GM12891 (cell line): ENCODE measurements around the gene CXCR6.

ENCODE experiments used
- DNase-seq: peaks from one replicate; pipeline ENCODE4 v3.0.0; 2011; ENCODE audit warnings: low spot score; ENCODE audit not compliant: insufficient read length
- FAIRE-seq: peaks from 2 replicates; lab custom pipeline; 2011; peaks lifted over from hg19 to GRCh38; lab: Jason Lieb, UNC
- PAX5 ChIP-seq: IDR thresholded peaks from 2 replicates; pipeline ENCODE4 v1.6.1; 2011; ENCODE audit warnings: low read length, moderate library complexity, mild to moderate bottlenecking; ENCODE audit not compliant: insufficient read depth, severe bottlenecking
- POLR2A ChIP-seq: IDR thresholded peaks from 2 replicates; pipeline ENCODE4 v1.6.1; 2011; ENCODE audit warnings: low read depth, low read length, control low read depth
- POLR2AphosphoS5 ChIP-seq: IDR thresholded peaks from 2 replicates; pipeline ENCODE4 v1.6.1; 2011; ENCODE audit warnings: low read depth, low read length, control low read depth
- POU2F2 ChIP-seq: IDR thresholded peaks from 2 replicates; pipeline ENCODE4 v1.6.1; 2011; ENCODE audit warnings: low read depth, mild to moderate bottlenecking, control low read depth, low read length, moderate library complexity
- SPI1 ChIP-seq: IDR thresholded peaks from 2 replicates; pipeline ENCODE4 v1.6.1; 2011; ENCODE audit warnings: low read depth, low read length, control low read depth
- TAF1 ChIP-seq: IDR thresholded peaks from 2 replicates; pipeline ENCODE4 v1.6.1; 2011; ENCODE audit warnings: low read depth, low read length, control low read depth

CXCR6 gene

DNA sequence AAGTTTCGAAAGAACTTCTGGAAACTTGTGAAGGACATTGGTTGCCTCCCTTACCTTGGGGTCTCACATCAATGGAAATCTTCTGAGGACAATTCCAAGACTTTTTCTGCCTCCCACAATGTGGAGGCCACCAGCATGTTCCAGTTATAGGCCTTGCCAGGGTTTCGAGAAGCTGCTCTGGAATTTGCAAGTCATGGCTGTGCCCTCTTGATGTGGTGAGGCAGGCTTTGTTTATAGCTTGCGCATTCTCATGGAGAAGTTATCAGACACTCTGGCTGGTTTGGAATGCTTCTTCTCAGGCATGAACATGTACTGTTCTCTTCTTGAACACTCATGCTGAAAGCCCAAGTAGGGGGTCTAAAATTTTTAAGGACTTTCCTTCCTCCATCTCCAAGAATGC is 4.1 kb downstream of the CXCR6 start:
- no peak for TF ChIP-seq TAF1
- TF ChIP-seq POLR2AphosphoS5 = no peak
- no peak for TF ChIP-seq PAX5
- no peak for TF ChIP-seq POU2F2
- TF ChIP-seq SPI1 = no peak
- no peak for TF ChIP-seq POLR2A
- no peak for FAIRE-seq
- no peak for DNase-seq

DNA sequence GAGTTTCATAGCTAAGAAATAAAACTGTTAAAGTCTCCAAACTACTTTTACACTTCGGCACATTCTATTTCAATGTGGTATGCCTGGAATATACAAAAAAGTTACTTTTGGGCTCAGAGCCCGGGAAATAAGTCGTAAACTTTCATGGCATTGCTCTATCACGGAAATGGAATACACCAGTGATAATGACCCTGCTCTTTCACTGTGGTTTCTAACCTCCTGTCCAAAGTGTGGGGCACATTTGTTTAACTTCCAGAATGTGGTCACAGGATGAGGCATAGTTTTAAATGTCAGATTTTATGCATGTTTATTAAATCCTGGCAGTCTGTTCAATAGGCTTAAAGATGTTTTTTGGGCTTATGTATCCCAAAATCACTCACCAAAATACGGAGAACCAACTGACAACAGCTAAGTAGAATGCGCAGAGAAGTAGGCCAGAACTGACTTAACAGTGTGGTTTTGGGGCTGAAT is 5.1 kb downstream of the CXCR6 start:
- TF ChIP-seq POU2F2 (no peak), POLR2A (no peak), TAF1 (no peak), SPI1 (no peak), POLR2AphosphoS5 (no peak), PAX5 (no peak)
- FAIRE-seq (no peak), DNase-seq (no peak)

DNA sequence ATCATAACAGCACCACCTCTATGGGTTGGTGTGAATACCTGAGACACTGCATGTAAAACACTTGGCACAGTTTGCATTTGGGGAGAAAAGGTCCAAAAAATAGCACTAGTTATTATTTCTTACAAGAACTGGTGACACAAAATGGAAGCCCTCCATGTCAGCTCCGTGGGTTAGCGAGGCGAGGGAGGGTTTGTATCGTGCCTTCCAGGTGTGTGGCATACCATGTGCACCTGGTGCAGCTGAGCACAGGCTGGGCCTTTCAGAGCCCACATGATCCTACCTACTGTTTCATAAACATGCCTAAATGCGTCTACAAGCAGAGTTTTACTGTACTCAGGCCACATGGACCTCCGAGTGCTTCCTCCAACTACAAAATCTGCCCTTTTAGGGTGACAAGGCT is 5.6 kb downstream of the CXCR6 start:
- DNase-seq (no peak), FAIRE-seq (no peak)
- TF ChIP-seq TAF1 = no peak
- TF ChIP-seq POU2F2 = no peak
- TF ChIP-seq POLR2A = no peak
- no peak for TF ChIP-seq PAX5
- no peak for TF ChIP-seq POLR2AphosphoS5
- TF ChIP-seq SPI1 = no peak

DNA sequence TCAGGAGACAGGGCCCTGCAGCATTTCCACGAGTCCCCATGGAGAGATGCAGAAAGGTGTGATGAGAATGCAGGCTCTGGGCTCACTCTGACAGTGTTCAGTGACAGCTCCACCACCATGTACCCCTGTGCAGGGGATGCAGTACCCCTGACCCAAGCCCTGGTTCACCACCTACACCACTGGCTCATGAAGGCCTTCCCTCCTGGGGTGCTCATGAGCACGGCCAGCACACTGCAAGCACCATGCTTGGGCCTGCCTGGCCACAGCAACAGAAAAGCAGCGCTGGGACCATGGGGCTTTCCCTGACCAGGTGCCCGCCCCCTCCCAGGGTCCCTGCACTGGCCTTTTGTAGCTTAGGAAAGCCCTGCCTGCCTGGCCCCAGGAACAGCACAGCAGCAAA is 6.2 kb downstream of the CXCR6 start:
- no peak for FAIRE-seq
- TF ChIP-seq POLR2A = no peak
- no peak for DNase-seq

DNA sequence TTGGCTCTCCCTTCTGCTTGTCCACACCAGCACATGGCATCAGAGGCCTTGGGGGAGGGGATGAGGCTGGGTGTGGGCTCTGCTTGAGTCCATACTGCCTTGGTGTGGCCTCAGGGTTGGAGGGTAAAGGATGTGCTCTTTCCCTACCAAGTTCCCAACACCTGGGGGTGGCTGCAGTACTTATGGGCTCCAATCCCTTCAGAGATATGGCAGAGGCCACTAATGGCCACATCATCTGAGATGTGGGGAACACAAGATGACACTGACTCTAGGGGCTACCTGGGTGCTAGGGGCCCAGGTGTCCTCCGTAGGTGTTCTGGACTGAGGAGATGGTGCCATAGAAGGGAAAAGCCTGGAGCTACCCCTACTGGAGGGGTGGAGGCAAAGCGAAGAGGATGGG is 6.9 kb downstream of the CXCR6 start:
- no peak for TF ChIP-seq PAX5
- no peak for TF ChIP-seq POLR2A
- no peak for TF ChIP-seq POU2F2
- TF ChIP-seq TAF1 = no peak
- no peak for TF ChIP-seq POLR2AphosphoS5
- no peak for TF ChIP-seq SPI1
- no peak for DNase-seq
- no peak for FAIRE-seq

DNA sequence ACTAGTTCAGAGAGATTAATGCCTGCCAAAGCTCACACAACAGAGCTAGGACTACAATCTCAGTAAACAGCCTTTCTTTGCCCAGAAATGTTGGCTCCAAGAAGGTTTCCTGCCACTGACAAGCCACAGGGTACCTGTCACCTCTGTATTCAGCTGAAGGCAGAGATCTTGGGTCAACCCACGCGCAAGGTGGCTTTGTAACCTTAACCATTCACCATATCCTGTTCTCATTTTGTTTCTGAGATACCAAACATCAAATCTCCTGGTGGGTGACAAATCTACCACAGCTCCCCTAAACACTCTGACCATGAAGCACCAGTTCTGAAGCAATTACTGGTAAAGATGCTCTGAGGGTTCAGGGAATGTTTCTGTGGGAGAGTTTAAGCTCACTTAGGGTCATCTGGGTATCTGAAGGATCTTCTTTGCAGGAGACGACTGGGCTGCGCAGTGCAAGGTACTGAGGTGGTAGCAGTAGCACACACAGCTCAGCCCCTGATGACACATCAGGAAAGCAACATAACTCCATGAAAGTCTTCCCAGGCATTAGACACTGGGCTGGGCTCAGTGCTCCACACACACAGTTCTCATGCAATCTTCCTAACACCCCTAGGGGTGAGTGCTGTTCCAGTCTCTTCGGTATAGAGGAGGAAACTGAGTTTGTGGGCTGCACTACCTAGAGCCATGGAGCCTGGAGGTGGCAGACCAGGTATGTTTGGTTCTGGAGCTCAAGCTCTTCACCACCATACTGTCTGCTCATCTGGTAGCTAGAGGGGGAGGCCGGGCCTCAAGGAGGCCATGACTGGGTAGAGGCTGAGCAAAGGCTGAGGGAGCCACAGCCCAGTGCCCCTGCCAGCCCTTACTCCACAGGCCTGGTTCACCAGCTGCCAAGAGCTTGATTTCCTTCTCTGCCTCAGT is 7.7 kb downstream of the CXCR6 start:
- DNase-seq (no peak), FAIRE-seq (no peak)
- no peak for TF ChIP-seq PAX5
- TF ChIP-seq POLR2AphosphoS5 = no peak
- TF ChIP-seq POLR2A = no peak
- no peak for TF ChIP-seq SPI1

DNA sequence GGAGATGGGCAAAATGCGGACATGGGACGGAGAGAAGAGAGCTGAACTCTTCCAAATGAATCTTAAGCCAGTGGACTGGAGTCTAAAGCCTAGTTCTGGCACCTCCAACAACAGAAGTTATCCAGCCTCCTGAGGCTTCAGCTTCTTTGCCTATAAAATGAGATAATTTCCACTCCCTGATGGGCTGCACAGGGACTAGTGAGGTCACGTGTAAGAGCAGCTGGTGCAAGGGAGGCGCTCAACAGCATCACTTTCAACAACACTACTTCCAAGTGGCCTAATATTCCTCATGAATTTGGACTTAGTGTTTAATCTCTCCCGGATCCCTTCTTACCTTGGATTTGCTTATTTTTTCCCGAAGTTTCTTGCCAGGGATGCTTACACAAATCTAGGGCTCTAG is 8.7 kb downstream of the CXCR6 start:
- DNase-seq = no peak
- TF ChIP-seq TAF1 = no peak
- FAIRE-seq = no peak

DNA sequence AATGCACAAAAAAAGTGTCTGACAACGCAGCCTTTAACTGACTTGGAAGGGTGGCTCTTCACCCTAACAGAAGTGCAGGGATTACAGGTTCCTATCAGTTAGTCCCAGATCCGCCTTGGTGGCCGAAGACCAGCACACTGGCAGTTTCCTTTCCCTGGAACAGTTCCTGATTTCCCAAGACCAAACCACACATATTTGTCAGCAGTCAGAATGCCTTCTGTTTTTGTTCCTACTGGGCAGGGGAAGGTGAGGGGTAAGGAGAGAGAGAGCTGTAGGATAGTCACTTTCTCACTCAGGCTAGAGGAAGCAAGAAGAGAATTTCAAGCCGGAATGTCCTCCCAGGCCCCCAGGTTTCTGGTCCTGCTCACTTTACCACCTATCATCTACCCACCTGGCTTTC is 9.2 kb downstream of the CXCR6 start:
- TF ChIP-seq SPI1 (no peak), TAF1 (no peak), POLR2AphosphoS5 (no peak)
- FAIRE-seq = no peak
- no peak for DNase-seq

DNA sequence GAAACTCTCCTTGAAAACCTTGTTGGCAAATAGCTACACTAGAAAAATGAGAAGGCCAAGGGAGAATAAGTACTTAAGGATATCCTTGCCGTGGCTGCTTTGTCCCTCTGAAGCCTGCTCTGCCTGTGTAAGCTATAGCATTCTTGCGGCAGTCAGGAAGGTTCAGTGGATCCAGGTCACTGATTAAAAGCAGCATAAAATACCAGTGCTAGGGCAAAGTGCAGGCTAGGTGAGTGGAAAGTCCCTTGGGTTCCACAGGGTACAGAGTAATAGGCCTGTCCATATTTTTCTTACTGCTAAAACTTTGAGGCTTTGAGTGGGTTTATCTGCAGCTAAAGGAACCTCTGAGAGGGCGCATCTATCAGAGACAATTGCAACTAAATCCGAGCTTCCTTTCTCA is 10.3 kb downstream of the CXCR6 start:
- no peak for FAIRE-seq
- TF ChIP-seq TAF1 (no peak), POLR2A (no peak), POLR2AphosphoS5 (no peak), PAX5 (no peak)
- DNase-seq = no peak

DNA sequence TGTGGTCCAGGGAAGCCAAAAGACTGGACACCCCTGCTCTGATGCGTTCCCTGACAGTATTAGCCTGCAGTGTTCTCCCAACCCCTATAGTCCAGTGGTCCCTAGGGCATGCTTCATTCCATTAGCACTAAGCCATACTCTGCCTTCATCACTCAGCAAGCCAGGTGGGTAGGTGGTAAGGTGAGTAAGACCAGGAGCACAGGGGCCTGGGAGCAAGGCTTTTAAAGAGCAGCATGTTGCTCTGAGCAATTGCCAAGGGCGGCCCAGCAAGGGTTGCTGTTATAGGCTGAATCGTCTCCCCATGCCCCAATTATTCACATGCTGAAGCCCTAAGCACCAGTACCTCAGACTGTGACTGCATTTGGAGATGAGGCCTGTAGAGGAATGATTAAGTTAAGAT is 11.0 kb downstream of the CXCR6 start:
- DNase-seq = no peak
- TF ChIP-seq PAX5 (no peak), TAF1 (no peak), SPI1 (no peak), POLR2A (no peak), POU2F2 (no peak), POLR2AphosphoS5 (no peak)
- peak; percentile 33 for FAIRE-seq
